H1 (cell line): Measurements from ENCODE around the gene TNPO3.

Source experiments
- ATF2 ChIP-seq: IDR thresholded peaks from 2 replicates; pipeline ENCODE4 v1.6.1; 2012; ENCODE audit warnings: low read length, inconsistent platforms
- CHD1 ChIP-seq: IDR thresholded peaks from 2 replicates; pipeline ENCODE4 v1.6.1; 2012; ENCODE audit warnings: low read depth, low read length, improper control_type of control experiment
- CTCF ChIP-seq, 3 experiments: IDR thresholded peaks; 1 replicate in 2 of 3; 2 replicates in 1 of 3; pipeline versions ENCODE4 v1.5.1 to v1.6.1; 2011; ENCODE audit warnings: low read length in 3 of 3, mild to moderate bottlenecking in 3 of 3, inconsistent platforms in 2 of 3, low read depth in 1 of 3, moderate library complexity in 1 of 3; ENCODE audit not compliant: insufficient read depth in 1 of 3; ENCODE audit errors: control extremely low read depth in 1 of 3
- EZH2 ChIP-seq: fragments of 200-600 bp; sonication (generic); IDR thresholded peaks from 2 replicates; pipeline ENCODE4 v1.7.1; 2012; ENCODE audit warnings: low read depth, mild to moderate bottlenecking, moderate library complexity, low read length, inconsistent platforms; ENCODE audit not compliant: severe bottlenecking
- FOSL1 ChIP-seq: IDR thresholded peaks from 2 replicates; pipeline ENCODE4 v1.6.1; 2011; ENCODE audit warnings: mild to moderate bottlenecking, low read depth, low read length, moderate library complexity; ENCODE audit not compliant: insufficient read depth
- NANOG ChIP-seq: IDR thresholded peaks from 2 replicates; pipeline ENCODE4 v1.6.1; 2011; ENCODE audit warnings: low read length, low read depth, mild to moderate bottlenecking, inconsistent platforms; ENCODE audit not compliant: insufficient read depth, poor library complexity, severe bottlenecking
- POLR2AphosphoS5 ChIP-seq: IDR thresholded peaks from 2 replicates; pipeline ENCODE4 v1.6.1; 2011; ENCODE audit warnings: low read depth, low read length
- RFX5 ChIP-seq: IDR thresholded peaks from 2 replicates; pipeline ENCODE4 v1.6.1; 2011; ENCODE audit warnings: low read depth, low read length, improper control_type of control experiment, borderline replicate concordance
- SP1 ChIP-seq: IDR thresholded peaks from 2 replicates; pipeline ENCODE4 v1.6.1; 2011; ENCODE audit warnings: low read depth, low read length

GRCh38 chr7:129006636-129007414 is 48.1 kb downstream of the TNPO3 start:
- TF ChIP-seq EZH2, result no peak
- TF ChIP-seq POLR2AphosphoS5, result no peak
- no peak for TF ChIP-seq CTCF (IDR thresholded peaks at IDR 0.05; ENCODE audit: control extremely low read depth in 1 of 3, insufficient read depth in 1 of 3, low read depth in 1 of 3, low read length in 3 of 3)
- no peak for TF ChIP-seq ATF2
- TF ChIP-seq FOSL1, result no peak
- TF ChIP-seq RFX5, result no peak
- TF ChIP-seq NANOG, result no peak
- no peak for TF ChIP-seq CHD1
- TF ChIP-seq SP1, result no peak
